ENCODE measurements around the gene HOXC5.

HOXC5 gene

GRCh38 chr12:53991077-53991460 lies 41.8 kb upstream of the HOXC5 start:
- Histone ChIP-seq H2AFZ (ENCODE audit: low read depth, low read length) (no peak overlapping the region), H3K27me3 (ENCODE audit: insufficient read depth, low read length) (peaks cover 98% of the 10 kb centered on the region), H3K4me3 (ENCODE audit: low read length) (no peak overlapping the region), H3K4me1 (ENCODE audit: insufficient read depth, low read length) (peaks cover 7% of the 10 kb centered on the region), H3K9me3 (ENCODE audit: low read length) (no peaks in the 10 kb centered on the region), H3K36me3 (ENCODE audit: insufficient read depth, low read length) (no peaks in the 10 kb centered on the region)

- Histone ChIP-seq H3K27me3 (ENCODE audit: insufficient read depth, low read length) (peaks cover 98% of the 10 kb centered on the region), H3K4me1 (ENCODE audit: insufficient read depth, low read length) (peaks cover 7% of the 10 kb centered on the region), H3K4me3 (ENCODE audit: low read length) (no peak overlapping the region), H3K36me3 (ENCODE audit: insufficient read depth, low read length) (no peaks in the 10 kb centered on the region), H3K9me3 (ENCODE audit: low read length) (no peaks in the 10 kb centered on the region), H2AFZ (ENCODE audit: low read depth, low read length) (no peak overlapping the region)
Measured at GRCh38 chr12:53992377-53992889, 40.4 kb upstream of the HOXC5 start.

GRCh38 chr12:53993162-53994008 lies 39.5 kb upstream of the HOXC5 start:
- peaks cover 98% of the 10 kb centered on the region for H3K27me3 ChIP-seq (ENCODE audit: insufficient read depth, low read length)

GRCh38 chr12:53994009-53994263 lies 38.9 kb upstream of the HOXC5 start:
- H3K4me1 ChIP-seq (ENCODE audit: insufficient read depth, low read length) = peaks cover 7% of the 10 kb centered on the region
- no peaks in the 10 kb centered on the region for H3K9me3 ChIP-seq (ENCODE audit: low read length)
- peaks cover 98% of the 10 kb centered on the region for H3K27me3 ChIP-seq (ENCODE audit: insufficient read depth, low read length)

More at GRCh38 chr12:53993162-53994008, 39.5 kb upstream of the HOXC5 start:
- no peaks in the 10 kb centered on the region for H3K36me3 ChIP-seq (ENCODE audit: insufficient read depth, low read length)
- H2AFZ ChIP-seq (ENCODE audit: low read depth, low read length) = no peak overlapping the region
- H3K4me1 ChIP-seq (ENCODE audit: insufficient read depth, low read length) = peaks cover 7% of the 10 kb centered on the region
- no peaks in the 10 kb centered on the region for H3K9me3 ChIP-seq (ENCODE audit: low read length)
- no peak overlapping the region for H3K4me3 ChIP-seq (ENCODE audit: low read length)

GRCh38 chr12:53994264-53995001 lies 38.4 kb upstream of the HOXC5 start:
- Histone ChIP-seq H3K27me3 (ENCODE audit: insufficient read depth, low read length) (peaks cover 98% of the 10 kb centered on the region), H3K4me3 (ENCODE audit: low read length) (no peak overlapping the region), H3K36me3 (ENCODE audit: insufficient read depth, low read length) (no peaks in the 10 kb centered on the region), H3K4me1 (ENCODE audit: insufficient read depth, low read length) (peaks cover 7% of the 10 kb centered on the region), H3K9me3 (ENCODE audit: low read length) (no peaks in the 10 kb centered on the region), H2AFZ (ENCODE audit: low read depth, low read length) (no peak overlapping the region)

More at GRCh38 chr12:53994009-53994263, 38.9 kb upstream of the HOXC5 start:
- Histone ChIP-seq H3K4me3 (ENCODE audit: low read length) (no peak overlapping the region), H2AFZ (ENCODE audit: low read depth, low read length) (no peak overlapping the region), H3K36me3 (ENCODE audit: insufficient read depth, low read length) (no peaks in the 10 kb centered on the region)

GRCh38 chr12:53995002-53995377 lies 37.9 kb upstream of the HOXC5 start:
- H3K36me3 ChIP-seq (ENCODE audit: insufficient read depth, low read length) = no peaks in the 10 kb centered on the region
- no peaks in the 10 kb centered on the region for H3K9me3 ChIP-seq (ENCODE audit: low read length)
- peaks cover 99% of the 10 kb centered on the region for H3K27me3 ChIP-seq (ENCODE audit: insufficient read depth, low read length)
- no peak overlapping the region for H3K4me3 ChIP-seq (ENCODE audit: low read length)
- H3K4me1 ChIP-seq (ENCODE audit: insufficient read depth, low read length) = peaks cover 7% of the 10 kb centered on the region
- no peak overlapping the region for H2AFZ ChIP-seq (ENCODE audit: low read depth, low read length)

- Histone ChIP-seq H3K4me1 (ENCODE audit: insufficient read depth, low read length) (peaks cover 7% of the 10 kb centered on the region), H3K27me3 (ENCODE audit: insufficient read depth, low read length) (peaks cover 99% of the 10 kb centered on the region), H3K36me3 (ENCODE audit: insufficient read depth, low read length) (no peaks in the 10 kb centered on the region), H3K9me3 (ENCODE audit: low read length) (no peaks in the 10 kb centered on the region), H2AFZ (ENCODE audit: low read depth, low read length) (peak overlapping the region; percentile 76), H3K4me3 (ENCODE audit: low read length) (peak overlapping the region; percentile 22)
Measured at GRCh38 chr12:53995378-53996239, 37.2 kb upstream of the HOXC5 start.

GRCh38 chr12:53996240-53997203 lies 36.3 kb upstream of the HOXC5 start:
- Histone ChIP-seq H3K4me3 (ENCODE audit: low read length) (no peak overlapping the region), H3K4me1 (ENCODE audit: insufficient read depth, low read length) (peaks cover 7% of the 10 kb centered on the region), H3K27me3 (ENCODE audit: insufficient read depth, low read length) (peaks cover 99% of the 10 kb centered on the region), H3K9me3 (ENCODE audit: low read length) (no peaks in the 10 kb centered on the region), H3K36me3 (ENCODE audit: insufficient read depth, low read length) (no peaks in the 10 kb centered on the region), H2AFZ (ENCODE audit: low read depth, low read length) (no peak overlapping the region)

- H3K36me3 ChIP-seq (ENCODE audit: insufficient read depth, low read length) = no peaks in the 10 kb centered on the region
- peaks cover 99% of the 10 kb centered on the region for H3K27me3 ChIP-seq (ENCODE audit: insufficient read depth, low read length)
Measured at GRCh38 chr12:53997204-53998109, 35.4 kb upstream of the HOXC5 start.

GRCh38 chr12:53998110-53998899 lies 34.5 kb upstream of the HOXC5 start:
- Histone ChIP-seq H3K27me3 (ENCODE audit: insufficient read depth, low read length) (peaks cover 100% of the 10 kb centered on the region), H3K4me3 (ENCODE audit: low read length) (no peak overlapping the region)

More at GRCh38 chr12:53997204-53998109, 35.4 kb upstream of the HOXC5 start:
- Histone ChIP-seq H3K4me3 (ENCODE audit: low read length) (no peak overlapping the region), H3K4me1 (ENCODE audit: insufficient read depth, low read length) (peaks cover 7% of the 10 kb centered on the region), H3K9me3 (ENCODE audit: low read length) (no peaks in the 10 kb centered on the region), H2AFZ (ENCODE audit: low read depth, low read length) (no peak overlapping the region)

GRCh38 chr12:53998900-53999236 lies 34.0 kb upstream of the HOXC5 start:
- peaks cover 7% of the 10 kb centered on the region for H3K4me1 ChIP-seq (ENCODE audit: insufficient read depth, low read length)
- H3K27me3 ChIP-seq (ENCODE audit: insufficient read depth, low read length) = peaks cover 99% of the 10 kb centered on the region
- no peak overlapping the region for H2AFZ ChIP-seq (ENCODE audit: low read depth, low read length)
- H3K4me3 ChIP-seq (ENCODE audit: low read length) = no peak overlapping the region
- H3K36me3 ChIP-seq (ENCODE audit: insufficient read depth, low read length) = no peaks in the 10 kb centered on the region
- H3K9me3 ChIP-seq (ENCODE audit: low read length) = no peaks in the 10 kb centered on the region

More at GRCh38 chr12:53998110-53998899, 34.5 kb upstream of the HOXC5 start:
- no peak overlapping the region for H2AFZ ChIP-seq (ENCODE audit: low read depth, low read length)
- H3K36me3 ChIP-seq (ENCODE audit: insufficient read depth, low read length) = no peaks in the 10 kb centered on the region
- peaks cover 7% of the 10 kb centered on the region for H3K4me1 ChIP-seq (ENCODE audit: insufficient read depth, low read length)
- H3K9me3 ChIP-seq (ENCODE audit: low read length) = no peaks in the 10 kb centered on the region
